ENCODE measurements around the gene WNT5A. TPM values are rescaled to one million over a fixed set of nuclear protein-coding genes. Genes with fewer than 3 reads are reported as not detected.
"Not testable (repeated sequence)": the region's sequence is repeated elsewhere in the genome, so short reads cannot be mapped to it uniquely, and the experiment has no call there.

The WNT5A gene
- total RNA-seq, 1 experiment from 2014 or later, result 0.15 TPM

GRCh38 chr3:55505776-55506175 is 18.7 kb upstream of the WNT5A start:
- no peaks in the 10 kb centered on the region for H3K36me3 ChIP-seq (ENCODE audit: control insufficient read depth in 1 of 2, insufficient read depth in 2 of 2, low read length in 2 of 2)
- DNase-seq (ENCODE audit: low read depth, low spot score), result no peak
- H3K79me2 ChIP-seq (ENCODE audit: insufficient read depth, low read length), result no peaks in the 10 kb centered on the region
- intact Hi-C loops (cut with micrococcal nuclease), result no loop called here
- peaks cover 0 to 4% of the 10 kb centered on the region in 2 experiments; a peak in 2 of 4 replicates for H3K9me3 ChIP-seq (ENCODE audit: control insufficient read depth in 1 of 2, insufficient read depth in 1 of 2, low read depth in 1 of 2, low read length in 2 of 2)
- no peaks in the 10 kb centered on the region for H4K20me1 ChIP-seq (ENCODE audit: insufficient read depth)
- CTCF ChIA-PET, result no interaction called here
- no peak overlapping the region for H3K4me3 ChIP-seq (replicated peaks in 1 of 2; ENCODE audit: low read depth in 1 of 2, low read length in 2 of 2)
- RAD21 ChIA-PET (ENCODE audit: low non-redundant PET in 1 of 2, low total read pairs in 2 of 2, uncharacterized antibody in 2 of 2, unreplicated experiment in 2 of 2), result no interaction called here
- H3K9me2 ChIP-seq (ENCODE audit: insufficient read depth), result no peaks in the 10 kb centered on the region
- POLR2A ChIA-PET, result no interaction called here
- H3K4me2 ChIP-seq (ENCODE audit: low read length), result no peak overlapping the region
- no peak overlapping the region for H2AFZ ChIP-seq (ENCODE audit: low read depth, low read length, poor library complexity, severe bottlenecking)
- BruUV-seq (replicated peaks), result no TSS peak
- TF ChIP-seq ZBTB33 (IDR thresholded peaks at IDR 0.05; ENCODE audit: extremely low read depth, insufficient replicate concordance, low read length), result no peak
- no peak for TF ChIP-seq JUND (IDR thresholded peaks at IDR 0.05)
- TF ChIP-seq EGR1 (IDR thresholded peaks at IDR 0.05; ENCODE audit: low read depth), result no peak
- TF ChIP-seq SP1 (IDR thresholded peaks at IDR 0.05; ENCODE audit: low read depth), result no peak
- no peak for TF ChIP-seq YY1 (IDR thresholded peaks at IDR 0.05; ENCODE audit: extremely low read depth, insufficient replicate concordance, low read depth, low read length)
- TF ChIP-seq, protein P1, sequence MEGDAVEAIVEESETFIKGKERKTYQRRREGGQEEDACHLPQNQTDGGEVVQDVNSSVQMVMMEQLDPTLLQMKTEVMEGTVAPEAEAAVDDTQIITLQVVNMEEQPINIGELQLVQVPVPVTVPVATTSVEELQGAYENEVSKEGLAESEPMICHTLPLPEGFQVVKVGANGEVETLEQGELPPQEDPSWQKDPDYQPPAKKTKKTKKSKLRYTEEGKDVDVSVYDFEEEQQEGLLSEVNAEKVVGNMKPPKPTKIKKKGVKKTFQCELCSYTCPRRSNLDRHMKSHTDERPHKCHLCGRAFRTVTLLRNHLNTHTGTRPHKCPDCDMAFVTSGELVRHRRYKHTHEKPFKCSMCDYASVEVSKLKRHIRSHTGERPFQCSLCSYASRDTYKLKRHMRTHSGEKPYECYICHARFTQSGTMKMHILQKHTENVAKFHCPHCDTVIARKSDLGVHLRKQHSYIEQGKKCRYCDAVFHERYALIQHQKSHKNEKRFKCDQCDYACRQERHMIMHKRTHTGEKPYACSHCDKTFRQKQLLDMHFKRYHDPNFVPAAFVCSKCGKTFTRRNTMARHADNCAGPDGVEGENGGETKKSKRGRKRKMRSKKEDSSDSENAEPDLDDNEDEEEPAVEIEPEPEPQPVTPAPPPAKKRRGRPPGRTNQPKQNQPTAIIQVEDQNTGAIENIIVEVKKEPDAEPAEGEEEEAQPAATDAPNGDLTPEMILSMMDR (IDR thresholded peaks at IDR 0.05 in 2 of 3, conservative IDR thresholded peaks at IDR 0.05 in 1 of 3; ENCODE audit: borderline replicate concordance in 1 of 3, insufficient read depth in 1 of 3, low read depth in 2 of 3, low read length in 2 of 3), result no peak
- TF ChIP-seq SRF (IDR thresholded peaks at IDR 0.05; ENCODE audit: low read depth), result no peak
- TF ChIP-seq SIN3A (IDR thresholded peaks at IDR 0.05; ENCODE audit: low read depth), result no peak
- no peak for TF ChIP-seq ELF1 (IDR thresholded peaks at IDR 0.05; ENCODE audit: borderline replicate concordance, low read depth)
- TF ChIP-seq CEBPB (IDR thresholded peaks at IDR 0.05; ENCODE audit: low read depth), result no peak
- TF ChIP-seq EZH2 (IDR thresholded peaks at IDR 0.05), result no peak
- TF ChIP-seq RAD21 (IDR thresholded peaks at IDR 0.05; ENCODE audit: low read depth), result no peak
- no peak for TF ChIP-seq TCF7L2 (IDR thresholded peaks at IDR 0.05; ENCODE audit: borderline replicate concordance, extremely low read depth, insufficient read depth, insufficient read length)
- no peak for TF ChIP-seq POLR2A (IDR thresholded peaks at IDR 0.05; ENCODE audit: borderline replicate concordance, extremely low read depth, insufficient read depth, insufficient read length)
- no peak overlapping the region for H3K27ac ChIP-seq (ENCODE audit: low read depth, low read length)
- no peaks in the 10 kb centered on the region for H3K27me3 ChIP-seq (ENCODE audit: insufficient read depth, low read length)
- no peak for ATAC-seq
- H3K4me1 ChIP-seq (ENCODE audit: control insufficient read depth in 1 of 2, insufficient read depth in 2 of 2, low read length in 2 of 2), result no peaks in the 10 kb centered on the region
- no peak overlapping the region for H3K9ac ChIP-seq (ENCODE audit: low read length)

GRCh38 chr3:55505102-55505501 is 18.0 kb upstream of the WNT5A start:
- intact Hi-C loops (cut with micrococcal nuclease); DNase-seq (ENCODE audit: low read depth, low spot score); RAD21 ChIA-PET (ENCODE audit: low non-redundant PET in 1 of 2, low total read pairs in 2 of 2, uncharacterized antibody in 2 of 2, unreplicated experiment in 2 of 2); H3K4me3 ChIP-seq (replicated peaks in 1 of 2; ENCODE audit: low read depth in 1 of 2, low read length in 2 of 2); H2AFZ ChIP-seq (ENCODE audit: low read depth, low read length, poor library complexity, severe bottlenecking); H3K27me3 ChIP-seq (ENCODE audit: insufficient read depth, low read length); ATAC-seq; H3K27ac ChIP-seq (ENCODE audit: low read depth, low read length); H3K36me3 ChIP-seq (ENCODE audit: control insufficient read depth in 1 of 2, insufficient read depth in 2 of 2, low read length in 2 of 2); H3K4me1 ChIP-seq (ENCODE audit: control insufficient read depth in 1 of 2, insufficient read depth in 2 of 2, low read length in 2 of 2); H3K9me2 ChIP-seq (ENCODE audit: insufficient read depth); H4K20me1 ChIP-seq (ENCODE audit: insufficient read depth); H3K9me3 ChIP-seq (ENCODE audit: control insufficient read depth in 1 of 2, insufficient read depth in 1 of 2, low read depth in 1 of 2, low read length in 2 of 2); CTCF ChIA-PET; H3K79me2 ChIP-seq (ENCODE audit: insufficient read depth, low read length); H3K9ac ChIP-seq (ENCODE audit: low read length); POLR2A ChIA-PET; H3K4me2 ChIP-seq (ENCODE audit: low read length); BruUV-seq (replicated peaks): not testable (repeated sequence)

Data from HCT116 (cell line).